Activated T-cell treated with anti-CD3 and anti-CD28 coated beads for 24 hours (primary cell): Measurements from ENCODE around the gene CHD9.
"Not testable (repeated sequence)": the region's sequence is repeated elsewhere in the genome, so short reads cannot be mapped to it uniquely, and the experiment has no call there.

Experiments
- DNase-seq: peaks from one replicate; pipeline ENCODE4 v3.0.0-alpha.2; 2020; ENCODE audit warnings: low read depth

Gene CHD9

GRCh38 chr16:53054670-53055485, at the start of gene CHD9:
Gene CHD9 (plus strand): TSS chr16:53054991. CDS start chr16:53156090, 101,099 bp downstream.
- DNase-seq: peak; percentile 69

GRCh38 chr16:53007095-53007494, 47.7 kb upstream of the CHD9 start:
- DNase-seq: no peak

GRCh38 chr16:53014287-53014686, 40.5 kb upstream of the CHD9 start:
- DNase-seq: no peak

- no peak for DNase-seq
Observed at GRCh38 chr16:53018834-53019416, 35.9 kb upstream of the CHD9 start.

- DNase-seq: no peak
Observed at GRCh38 chr16:53022374-53022773, 32.4 kb upstream of the CHD9 start.

- DNase-seq: no peak
Observed at GRCh38 chr16:53024045-53024444, 30.7 kb upstream of the CHD9 start.

DNA sequence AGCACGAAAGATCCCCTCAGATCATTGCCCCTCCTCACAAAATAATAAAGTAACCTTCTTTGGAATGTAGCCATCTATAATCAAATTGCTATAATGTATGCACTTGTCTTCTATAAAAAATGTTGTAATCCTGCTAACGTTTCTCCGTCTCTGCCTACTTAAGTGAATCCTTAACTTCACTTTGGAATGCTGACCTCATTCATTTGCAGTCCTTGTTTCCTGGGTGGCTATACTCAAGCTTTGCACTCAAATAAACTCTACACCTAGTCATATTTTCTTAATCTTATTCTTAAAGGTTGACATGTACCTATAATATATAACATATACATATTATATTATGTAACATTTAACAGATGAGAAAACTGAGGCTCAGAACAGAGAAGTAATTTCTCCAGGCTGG, 24.8 kb upstream of the CHD9 start:
- DNase-seq: no peak

GRCh38 chr16:53031323-53031942, 23.4 kb upstream of the CHD9 start:
- DNase-seq: no peak

DNA sequence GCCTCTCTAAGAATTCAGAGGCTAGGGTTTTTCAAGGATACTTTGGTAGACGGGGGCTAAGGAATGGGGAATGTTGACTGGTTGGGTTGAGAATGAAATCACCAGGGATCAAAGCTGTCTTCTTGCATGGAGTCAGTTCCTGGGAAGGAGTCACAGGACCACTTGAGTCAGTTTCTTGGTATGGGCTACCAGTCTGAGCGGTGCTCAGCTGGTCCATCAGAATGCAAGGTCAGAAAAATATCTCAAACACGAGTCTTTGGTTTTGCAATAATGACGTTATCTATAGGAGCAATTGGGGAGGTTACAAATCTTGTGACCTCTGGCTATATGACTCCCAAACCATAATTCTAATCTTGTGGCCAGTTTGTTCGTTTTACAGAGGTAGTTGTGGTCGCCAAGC, 20.5 kb upstream of the CHD9 start:
- no peak for DNase-seq

- no peak for DNase-seq
Observed at GRCh38 chr16:53035176-53035942, 19.4 kb upstream of the CHD9 start.

GRCh38 chr16:53036066-53036465, 18.7 kb upstream of the CHD9 start:
- no peak for DNase-seq

DNA sequence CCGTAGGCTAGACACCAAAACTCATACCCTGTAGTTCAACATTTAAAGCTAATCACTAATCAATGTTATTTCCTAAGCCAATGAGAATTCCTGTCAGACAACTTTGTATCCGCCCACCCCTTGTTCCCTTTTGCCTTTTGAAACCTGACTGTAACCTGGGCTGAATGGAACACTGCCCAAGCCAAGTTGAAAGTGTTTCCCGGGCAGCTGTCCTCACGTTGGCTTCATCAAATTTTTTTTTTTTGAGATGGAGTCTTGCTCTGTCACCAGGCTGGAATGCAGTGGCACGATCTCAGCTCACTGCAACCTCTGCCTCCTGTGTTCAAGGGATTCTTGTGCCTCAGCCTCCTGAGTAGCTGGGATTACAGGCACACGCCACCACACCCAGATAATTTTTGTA, 18.1 kb upstream of the CHD9 start:
- not testable (repeated sequence) for DNase-seq

GRCh38 chr16:53040788-53041187, 14.0 kb upstream of the CHD9 start:
- no peak for DNase-seq

GRCh38 chr16:53041320-53042051, 13.3 kb upstream of the CHD9 start:
- DNase-seq: no peak

DNA sequence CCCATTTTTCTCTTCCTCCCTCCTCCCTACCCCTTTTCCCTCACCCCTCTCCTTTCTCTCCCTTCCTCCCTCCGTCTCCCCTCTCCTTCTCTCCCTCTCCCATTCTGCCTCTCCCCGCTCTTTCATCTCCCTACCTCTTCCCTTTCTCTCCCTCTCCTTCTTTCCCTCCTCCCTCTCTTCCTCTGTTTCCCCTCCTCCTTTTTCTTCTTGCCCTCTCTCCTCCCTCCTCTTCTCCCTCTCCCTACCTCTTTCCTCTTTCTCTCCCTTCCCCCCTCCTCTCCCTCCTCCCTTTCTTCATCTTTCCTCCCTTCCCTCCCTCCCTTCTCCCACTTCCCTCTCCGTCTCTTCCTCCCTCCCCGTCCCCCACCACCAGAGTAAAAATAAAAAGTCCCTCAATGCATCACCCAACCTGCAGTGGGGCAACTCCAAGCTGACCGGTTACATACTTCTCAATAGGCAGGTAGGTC, 12.5 kb upstream of the CHD9 start:
- no peak for DNase-seq

- DNase-seq: no peak
Observed at GRCh38 chr16:53043428-53043831, 11.4 kb upstream of the CHD9 start.

DNA sequence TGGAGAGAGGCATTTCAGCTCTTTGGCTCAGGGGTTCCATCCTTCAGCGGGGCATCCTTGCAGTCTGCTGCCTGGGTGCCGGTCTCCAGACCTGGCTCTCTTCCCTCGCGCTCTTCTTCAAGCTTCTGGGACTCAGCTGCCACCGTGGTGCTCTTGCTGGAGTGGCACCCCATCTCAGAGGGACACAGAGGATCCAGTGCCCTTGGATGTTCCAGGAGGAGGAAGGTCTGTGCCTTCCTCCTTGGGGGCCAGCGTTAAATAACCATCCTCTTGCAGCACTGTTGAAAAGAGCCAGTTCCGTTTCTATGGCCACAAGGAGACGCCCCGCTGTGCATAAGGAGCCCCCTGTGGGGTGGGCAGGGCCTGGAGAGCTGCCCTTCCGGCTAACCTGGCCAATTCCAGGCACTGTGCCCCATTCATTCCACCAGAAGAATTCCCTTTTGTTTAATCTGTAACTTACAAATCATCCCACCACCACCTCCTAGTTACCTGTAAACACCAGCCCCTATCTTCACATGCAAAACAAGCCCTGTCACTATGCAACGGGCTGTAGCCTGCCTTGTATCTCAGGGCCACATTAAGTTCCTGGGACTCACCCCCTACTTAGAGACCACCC, 10.7 kb upstream of the CHD9 start:
- no peak for DNase-seq

- no peak for DNase-seq
Observed at GRCh38 chr16:53045341-53046220, 9.2 kb upstream of the CHD9 start.

- not testable (repeated sequence) for DNase-seq
Observed at GRCh38 chr16:53047515-53047914, 7.3 kb upstream of the CHD9 start.
